ENCODE measurements around the gene GLIS1.

Gene GLIS1

GRCh38 chr1:53599481-53599880 is 139.5 kb downstream of the GLIS1 start:
- Histone ChIP-seq H3K4me3 (no peak overlapping the region), H3K9me3 (no peaks in the 10 kb centered on the region), H3K36me3 (replicated peaks) (no peaks in the 10 kb centered on the region), H3K27me3 (ENCODE audit: low read depth) (no peaks in the 10 kb centered on the region), H3K4me1 (no peaks in the 10 kb centered on the region)
- DNase-seq (ENCODE audit: low spot score in 2 of 2) = no peak
- in situ Hi-C loops (cut with MboI; ENCODE audit: low sequenced_read_pairs) = no loop called here

- H3K4me3 ChIP-seq = no peak overlapping the region
- in situ Hi-C loops (cut with MboI; ENCODE audit: low sequenced_read_pairs) = no loop called here
- H3K9me3 ChIP-seq = no peaks in the 10 kb centered on the region
- no peaks in the 10 kb centered on the region for H3K36me3 ChIP-seq (replicated peaks)
- H3K4me1 ChIP-seq = no peaks in the 10 kb centered on the region
- H3K27me3 ChIP-seq (ENCODE audit: low read depth) = no peaks in the 10 kb centered on the region
- DNase-seq (ENCODE audit: low spot score in 2 of 2) = no peak
Measured at GRCh38 chr1:53598966-53599365, 140.0 kb downstream of the GLIS1 start.

- Histone ChIP-seq H3K4me1 (peaks cover 4% of the 10 kb centered on the region), H3K4me3 (no peak overlapping the region), H3K9me3 (no peaks in the 10 kb centered on the region), H3K27me3 (ENCODE audit: low read depth) (no peaks in the 10 kb centered on the region), H3K36me3 (replicated peaks) (no peaks in the 10 kb centered on the region)
- no peak for DNase-seq (ENCODE audit: low spot score in 2 of 2)
- in situ Hi-C loops (cut with MboI; ENCODE audit: low sequenced_read_pairs) = no loop called here
Measured at GRCh38 chr1:53595906-53596305, 143.1 kb downstream of the GLIS1 start.

- Histone ChIP-seq H3K9me3 (no peaks in the 10 kb centered on the region), H3K36me3 (replicated peaks) (no peaks in the 10 kb centered on the region), H3K27me3 (ENCODE audit: low read depth) (no peaks in the 10 kb centered on the region), H3K4me1 (peaks cover 8% of the 10 kb centered on the region), H3K4me3 (no peak overlapping the region)
- no peak for DNase-seq (ENCODE audit: low spot score in 2 of 2)
- in situ Hi-C loops (cut with MboI; ENCODE audit: low sequenced_read_pairs) = no loop called here
Measured at GRCh38 chr1:53594391-53595180, 144.4 kb downstream of the GLIS1 start.

GRCh38 chr1:53593758-53594380 is 145.1 kb downstream of the GLIS1 start:
- Histone ChIP-seq H3K36me3 (replicated peaks) (no peaks in the 10 kb centered on the region), H3K4me3 (no peak overlapping the region), H3K9me3 (no peaks in the 10 kb centered on the region), H3K4me1 (peaks cover 8% of the 10 kb centered on the region), H3K27me3 (ENCODE audit: low read depth) (no peaks in the 10 kb centered on the region)
- no peak for DNase-seq (ENCODE audit: low spot score in 2 of 2)
- in situ Hi-C loops (cut with MboI; ENCODE audit: low sequenced_read_pairs) = no loop called here

GRCh38 chr1:53592985-53593757 is 145.8 kb downstream of the GLIS1 start:
- no peak for DNase-seq (ENCODE audit: low spot score in 2 of 2)
- Histone ChIP-seq H3K27me3 (ENCODE audit: low read depth) (no peaks in the 10 kb centered on the region), H3K4me3 (no peak overlapping the region), H3K9me3 (no peaks in the 10 kb centered on the region), H3K4me1 (peaks cover 8% of the 10 kb centered on the region), H3K36me3 (replicated peaks) (no peaks in the 10 kb centered on the region)
- in situ Hi-C loops (cut with MboI; ENCODE audit: low sequenced_read_pairs) = no loop called here

- Histone ChIP-seq H3K4me3 (no peak overlapping the region), H3K4me1 (peaks cover 8% of the 10 kb centered on the region), H3K9me3 (no peaks in the 10 kb centered on the region), H3K27me3 (ENCODE audit: low read depth) (peaks cover 3% of the 10 kb centered on the region; the same call in 1 of the 2 replicates), H3K36me3 (replicated peaks) (no peaks in the 10 kb centered on the region)
- in situ Hi-C loops (cut with MboI; ENCODE audit: low sequenced_read_pairs) = no loop called here
- DNase-seq (ENCODE audit: low spot score in 2 of 2) = no peak
Measured at GRCh38 chr1:53592521-53592982, 146.4 kb downstream of the GLIS1 start.

GRCh38 chr1:53591924-53592323 is 147.0 kb downstream of the GLIS1 start:
- Histone ChIP-seq H3K4me1 (peaks cover 8% of the 10 kb centered on the region), H3K9me3 (no peaks in the 10 kb centered on the region), H3K27me3 (ENCODE audit: low read depth) (peaks cover 4% of the 10 kb centered on the region; the same call in 1 of the 2 replicates), H3K4me3 (no peak overlapping the region), H3K36me3 (replicated peaks) (no peaks in the 10 kb centered on the region)
- in situ Hi-C loops (cut with MboI; ENCODE audit: low sequenced_read_pairs) = no loop called here
- no peak for DNase-seq (ENCODE audit: low spot score in 2 of 2)

GRCh38 chr1:53590531-53591515 is 148.1 kb downstream of the GLIS1 start:
- Histone ChIP-seq H3K36me3 (replicated peaks) (no peaks in the 10 kb centered on the region), H3K4me1 (peaks cover 8% of the 10 kb centered on the region), H3K4me3 (no peak overlapping the region), H3K9me3 (no peaks in the 10 kb centered on the region), H3K27me3 (ENCODE audit: low read depth) (peaks cover 4% of the 10 kb centered on the region; the same call in 1 of the 2 replicates)
- peak; percentile 58 to 68 for DNase-seq (ENCODE audit: low spot score in 2 of 2)
- in situ Hi-C loops (cut with MboI; ENCODE audit: low sequenced_read_pairs) = no loop called here

GRCh38 chr1:53590104-53590503 is 148.9 kb downstream of the GLIS1 start:
- H3K4me1 ChIP-seq = peaks cover 8% of the 10 kb centered on the region
- H3K36me3 ChIP-seq (replicated peaks) = no peaks in the 10 kb centered on the region
- no peaks in the 10 kb centered on the region for H3K9me3 ChIP-seq
- in situ Hi-C loops (cut with MboI; ENCODE audit: low sequenced_read_pairs) = no loop called here
- H3K4me3 ChIP-seq = no peak overlapping the region
- no peak for DNase-seq (ENCODE audit: low spot score in 2 of 2)
- peaks cover 4% of the 10 kb centered on the region; the same call in 1 of the 2 replicates for H3K27me3 ChIP-seq (ENCODE audit: low read depth)

GRCh38 chr1:53589043-53589887 is 149.7 kb downstream of the GLIS1 start:
- H3K36me3 ChIP-seq (replicated peaks) = no peaks in the 10 kb centered on the region
- H3K27me3 ChIP-seq (ENCODE audit: low read depth) = peaks cover 4% of the 10 kb centered on the region; the same call in 1 of the 2 replicates
- no peak for DNase-seq (ENCODE audit: low spot score in 2 of 2)
- H3K4me1 ChIP-seq = peaks cover 8% of the 10 kb centered on the region
- in situ Hi-C loops (cut with MboI; ENCODE audit: low sequenced_read_pairs) = no loop called here
- no peaks in the 10 kb centered on the region for H3K9me3 ChIP-seq
- H3K4me3 ChIP-seq = no peak overlapping the region

GRCh38 chr1:53588053-53588779 is 150.7 kb downstream of the GLIS1 start:
- no peak overlapping the region for H3K4me3 ChIP-seq
- DNase-seq (ENCODE audit: low spot score in 2 of 2) = no peak
- in situ Hi-C loops (cut with MboI; ENCODE audit: low sequenced_read_pairs) = no loop called here
- peaks cover 8% of the 10 kb centered on the region for H3K4me1 ChIP-seq
- no peaks in the 10 kb centered on the region for H3K36me3 ChIP-seq (replicated peaks)
- peaks cover 4% of the 10 kb centered on the region; the same call in 1 of the 2 replicates for H3K27me3 ChIP-seq (ENCODE audit: low read depth)
- H3K9me3 ChIP-seq = no peaks in the 10 kb centered on the region

All from HAP-1 (cell line).